ENCODE data around the gene HUNK.
A peak's percentile ranks its signal among the peaks of the same experiment; 100 is the strongest.

The HUNK gene

DNA sequence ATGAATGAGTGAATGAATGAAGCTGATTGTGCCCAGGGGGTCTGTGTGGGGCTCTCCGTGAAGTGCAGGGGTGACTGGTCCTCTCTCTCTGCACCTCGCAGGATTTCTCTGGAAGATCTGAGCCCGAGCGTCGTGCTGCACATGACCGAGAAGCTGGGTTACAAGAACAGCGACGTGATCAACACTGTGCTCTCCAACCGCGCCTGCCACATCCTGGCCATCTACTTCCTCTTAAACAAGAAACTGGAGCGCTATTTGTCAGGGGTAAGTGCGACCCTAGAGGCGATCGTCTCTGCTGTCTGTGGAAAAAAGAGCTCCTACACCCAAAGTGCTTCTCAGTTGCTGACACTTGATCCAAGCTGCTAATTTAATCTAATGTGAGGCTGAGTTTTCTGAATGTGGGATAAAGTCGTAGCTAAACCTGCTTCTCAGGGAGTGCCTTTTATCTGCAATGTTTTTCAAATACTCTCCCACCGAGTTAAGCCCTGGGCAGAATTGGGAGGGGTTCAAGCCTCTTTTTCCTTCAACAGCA is 101.7 kb downstream of the HUNK start:
- no peak overlapping the region for H3K27ac ChIP-seq
- TF ChIP-seq ZFX (IDR thresholded peaks at IDR 0.05; ENCODE audit: borderline replicate concordance) (no peak), CTCF (IDR thresholded peaks at IDR 0.05) (no peak)

- TF ChIP-seq ZFX (IDR thresholded peaks at IDR 0.05; ENCODE audit: borderline replicate concordance) = no peak
- TF ChIP-seq CTCF (IDR thresholded peaks at IDR 0.05) = no peak
- no peak overlapping the region for H3K27ac ChIP-seq
These were observed 102.7 kb downstream of the HUNK start for GRCh38 chr21:31975491-31975890.

GRCh38 chr21:31977816-31978215 is 105.0 kb downstream of the HUNK start:
- TF ChIP-seq ZFX (IDR thresholded peaks at IDR 0.05; ENCODE audit: borderline replicate concordance) (no peak), CTCF (IDR thresholded peaks at IDR 0.05) (no peak)
- no peak overlapping the region for H3K27ac ChIP-seq

DNA sequence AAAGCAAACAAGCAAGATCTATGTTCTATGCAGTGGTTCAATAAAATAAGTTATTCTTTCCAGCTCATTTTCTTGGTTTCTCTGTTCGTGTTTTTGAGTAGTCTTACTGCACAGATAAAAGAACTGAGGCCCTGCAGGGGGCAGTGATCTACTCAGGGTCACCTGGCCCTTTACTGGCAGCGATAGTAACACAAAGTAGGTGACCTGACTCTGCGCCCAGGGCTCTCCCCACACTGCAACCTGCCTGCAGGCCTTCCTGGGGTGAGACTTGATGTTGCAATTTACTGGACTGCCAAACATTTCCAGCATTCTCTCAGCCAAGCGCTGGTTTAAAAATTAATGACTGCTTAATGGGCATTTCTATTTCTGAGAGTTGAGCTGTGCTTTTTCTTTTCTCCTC is 110.3 kb downstream of the HUNK start:
- no peak overlapping the region for H3K27ac ChIP-seq
- no peak for TF ChIP-seq CTCF (IDR thresholded peaks at IDR 0.05)
- TF ChIP-seq ZFX (IDR thresholded peaks at IDR 0.05; ENCODE audit: borderline replicate concordance) = no peak

DNA sequence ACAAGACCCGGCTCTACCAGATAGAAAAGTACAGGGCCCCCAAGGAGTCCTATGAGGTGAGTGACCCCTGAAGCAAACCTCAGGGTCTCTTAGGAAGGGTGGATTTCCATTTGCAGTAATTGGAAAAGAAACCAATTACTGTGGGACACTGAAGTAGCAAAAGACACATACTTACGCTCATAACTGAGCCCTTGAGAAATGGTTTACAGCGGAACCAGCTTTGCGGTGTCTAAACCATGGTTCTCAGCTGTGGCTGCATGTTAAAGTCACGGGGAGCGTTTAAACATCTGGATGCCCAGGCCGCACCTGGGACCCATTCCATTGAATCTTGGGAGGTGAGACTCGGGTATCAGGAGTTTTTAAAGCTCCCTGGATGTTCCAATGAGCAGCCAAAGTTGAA is 110.7 kb downstream of the HUNK start:
- no peak for TF ChIP-seq CTCF (IDR thresholded peaks at IDR 0.05)
- no peak for TF ChIP-seq ZFX (IDR thresholded peaks at IDR 0.05; ENCODE audit: borderline replicate concordance)
- no peak overlapping the region for H3K27ac ChIP-seq

- TF ChIP-seq ZFX (IDR thresholded peaks at IDR 0.05; ENCODE audit: borderline replicate concordance) (no peak), CTCF (IDR thresholded peaks at IDR 0.05) (peak; percentile 26)
- no peak overlapping the region for H3K27ac ChIP-seq
These were observed 112.6 kb downstream of the HUNK start for GRCh38 chr21:31985398-31985797.

DNA sequence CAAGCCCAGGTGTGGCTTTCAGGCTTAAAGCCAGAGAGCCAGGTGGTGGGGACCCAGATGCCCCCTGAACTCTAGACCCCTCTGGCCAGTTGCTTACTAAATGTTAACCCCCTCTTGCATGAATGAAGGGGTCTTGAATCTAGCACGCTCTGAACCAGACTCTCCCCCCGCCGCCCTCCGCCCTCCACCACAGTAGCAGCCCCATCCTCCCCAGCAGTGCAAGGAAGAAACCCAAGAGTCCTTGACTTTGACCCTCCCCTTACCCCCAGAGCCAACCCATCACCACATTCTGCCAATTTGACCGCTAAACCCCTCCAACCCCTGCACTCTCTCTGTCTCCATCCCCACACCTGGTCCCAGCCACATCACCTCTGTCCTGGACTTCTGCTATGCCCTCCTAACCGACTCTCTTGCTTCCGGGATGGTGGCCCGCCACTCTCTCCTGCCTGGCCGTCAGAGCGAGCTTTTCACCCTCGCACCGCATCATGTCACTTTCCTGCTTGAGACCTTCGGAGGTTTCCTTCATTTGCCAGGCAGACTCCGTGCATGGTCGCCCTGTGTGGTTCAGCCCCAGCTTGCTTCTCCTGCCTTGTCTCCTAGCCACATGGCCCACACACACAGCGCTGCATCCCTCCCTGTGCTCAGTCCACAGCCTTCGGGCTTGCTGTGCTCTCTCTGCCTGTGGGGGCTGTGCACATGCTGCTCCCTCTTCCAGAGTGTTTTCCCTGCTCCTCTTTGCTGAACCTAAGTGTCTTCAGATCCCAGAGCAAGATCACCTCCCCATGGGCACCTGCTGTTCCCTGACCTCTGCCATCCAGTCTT is 113.4 kb downstream of the HUNK start:
- H3K27ac ChIP-seq = no peak overlapping the region
- TF ChIP-seq CTCF (IDR thresholded peaks at IDR 0.05) (no peak), ZFX (IDR thresholded peaks at IDR 0.05; ENCODE audit: borderline replicate concordance) (no peak)

All from 22Rv1 (cell line).